Fibroblast of skin of right quadriceps (primary cell): Measurements from ENCODE around the gene UCN3.

ENCODE experiments used
- DNase-seq: peaks from one replicate; pipeline ENCODE4 v3.0.0-alpha.2; 2013

Gene UCN3

DNA sequence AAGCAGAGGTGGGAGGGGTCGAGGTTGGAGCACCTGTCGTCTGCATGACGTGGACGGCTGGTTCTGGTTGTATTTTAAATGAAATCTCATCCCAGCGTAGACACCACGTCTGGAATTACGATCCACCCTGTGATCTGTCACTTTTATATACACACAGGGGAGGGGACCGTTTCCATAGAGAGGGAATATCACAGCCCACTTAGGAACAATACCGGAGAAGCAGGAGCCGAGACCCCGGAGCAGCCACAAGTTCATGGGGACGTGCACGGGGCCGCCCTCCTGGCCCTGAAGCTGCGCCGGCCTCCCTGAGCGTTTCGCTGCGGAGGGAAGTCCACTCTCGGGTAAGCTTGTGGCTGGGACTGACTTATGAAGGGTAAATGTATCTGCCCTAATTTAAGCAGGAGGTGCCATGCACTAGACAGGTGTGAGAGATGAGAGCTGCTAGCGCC, at the start of gene UCN3:
Gene UCN3, plus strand, starts transcription at position 77 of the 449 bp plus-strand sequence. CDS start 8,755 bp downstream, outside the sequence.
- no peak for DNase-seq

DNA sequence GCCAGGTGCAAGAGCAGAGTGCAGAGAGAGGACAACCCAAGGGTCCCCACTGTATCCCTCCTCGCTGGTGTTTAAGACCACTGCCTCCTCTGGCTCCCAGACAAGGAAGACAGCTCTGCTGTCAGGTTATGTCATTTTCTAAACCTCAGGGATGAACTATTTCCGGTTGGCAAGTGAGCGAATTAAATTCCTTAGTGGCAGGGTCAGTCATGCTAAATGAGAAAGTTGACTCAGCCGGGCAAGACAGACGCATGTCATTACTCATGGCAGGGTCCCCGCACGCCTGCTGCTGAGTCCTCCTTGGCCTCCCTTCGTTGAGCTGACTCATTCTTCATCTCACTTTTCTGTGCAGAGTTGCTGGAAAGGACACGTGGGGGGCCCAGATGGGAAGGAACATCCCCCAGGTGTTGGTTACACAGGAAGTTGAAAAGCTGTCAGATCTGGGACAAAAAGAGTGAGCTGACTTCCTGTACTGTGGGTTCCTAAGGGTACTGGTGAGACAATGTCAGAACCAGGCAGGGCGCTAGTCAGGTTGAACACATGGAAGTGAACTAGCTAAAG, 47.1 kb upstream of the UCN3 start:
- peak; percentile 86 for DNase-seq

DNA sequence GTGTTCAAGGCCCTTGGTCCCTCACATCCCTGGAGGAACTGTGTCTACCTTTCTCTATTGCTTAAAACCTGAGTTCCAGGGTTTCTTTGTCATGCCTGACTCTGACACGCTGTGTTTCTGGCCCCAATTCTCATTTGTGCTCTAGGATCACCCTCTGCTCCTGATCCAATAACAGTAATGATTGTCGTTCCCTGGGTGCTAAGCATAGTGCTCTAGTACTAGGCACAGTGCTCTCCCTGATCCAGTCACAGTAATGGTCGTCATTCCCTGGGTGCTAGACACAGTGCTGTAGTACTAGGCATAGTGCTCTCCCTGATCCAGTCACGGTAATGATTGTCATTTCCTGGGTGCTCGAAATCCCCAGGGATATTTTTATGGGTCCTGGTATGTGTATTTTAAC, 46.6 kb upstream of the UCN3 start:
- no peak for DNase-seq

- DNase-seq, result no peak
Measured at GRCh38 chr10:5319863-5320262, 44.9 kb upstream of the UCN3 start.

DNA sequence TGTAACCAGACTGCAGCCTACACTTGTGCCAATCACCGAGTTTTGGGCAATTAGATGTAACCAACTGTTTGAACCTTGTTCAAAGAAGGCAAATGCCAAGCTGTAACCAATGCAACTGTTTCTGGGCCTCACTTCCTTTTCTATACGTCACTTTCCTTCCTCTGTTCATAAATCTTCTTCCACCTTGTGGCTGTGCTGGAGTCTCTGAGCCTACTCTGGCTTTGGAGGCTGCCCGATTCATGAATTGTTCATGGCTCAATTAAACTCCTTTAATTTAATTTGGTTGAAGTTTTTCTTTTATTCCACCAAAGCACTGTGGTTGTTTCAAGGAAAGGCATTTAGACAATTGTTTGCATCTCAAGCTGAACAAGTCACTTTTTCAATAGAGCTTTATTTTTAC, 43.5 kb upstream of the UCN3 start:
- DNase-seq, result no peak

- no peak for DNase-seq
Measured at GRCh38 chr10:5323446-5323845, 41.3 kb upstream of the UCN3 start.

- no peak for DNase-seq
Measured at GRCh38 chr10:5325076-5325475, 39.7 kb upstream of the UCN3 start.

GRCh38 chr10:5334196-5334880, 30.4 kb upstream of the UCN3 start:
- no peak for DNase-seq

- DNase-seq, result no peak
Measured at GRCh38 chr10:5338010-5338409, 26.8 kb upstream of the UCN3 start.

DNA sequence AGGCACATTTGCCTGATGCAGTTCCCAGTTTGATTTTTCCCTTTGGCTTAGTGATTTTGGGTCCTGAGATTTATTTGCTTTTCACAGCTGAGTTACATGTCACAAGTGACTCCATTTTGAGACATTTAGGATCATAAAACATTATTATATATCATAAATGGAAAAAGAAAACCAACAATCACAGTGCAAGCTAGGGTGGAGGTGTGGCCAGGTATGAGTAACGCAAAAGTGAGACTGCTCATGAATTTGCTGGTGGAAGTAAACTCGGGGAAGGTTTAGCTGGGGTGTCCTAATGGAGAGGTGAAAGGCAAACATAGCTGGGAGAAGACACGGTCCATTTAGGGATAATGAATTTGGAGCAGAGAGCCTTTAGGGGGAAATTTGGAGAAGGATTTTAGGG, 21.7 kb upstream of the UCN3 start:
- DNase-seq, result no peak

DNA sequence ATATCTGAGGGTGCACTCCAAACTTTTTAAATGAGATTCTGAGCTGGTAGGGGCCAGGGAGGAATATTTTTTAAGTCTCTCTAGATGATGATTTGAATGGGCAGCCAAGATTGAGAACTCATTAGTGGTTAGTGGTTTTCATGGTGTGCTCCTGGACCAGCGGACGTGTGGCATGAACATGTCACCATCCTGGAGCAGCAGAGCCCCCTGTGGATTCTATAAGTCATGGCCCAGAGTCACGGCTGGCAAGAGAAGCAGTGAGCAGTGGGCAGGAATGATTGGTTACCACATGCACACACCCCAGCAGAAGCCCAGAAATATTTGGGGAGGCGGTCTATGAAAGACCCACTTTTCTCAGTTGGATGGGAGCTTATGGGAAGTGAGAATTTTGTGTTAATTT, 21.2 kb upstream of the UCN3 start:
- no peak for DNase-seq

- DNase-seq, result no peak
Measured at GRCh38 chr10:5343979-5344378, 20.8 kb upstream of the UCN3 start.

DNA sequence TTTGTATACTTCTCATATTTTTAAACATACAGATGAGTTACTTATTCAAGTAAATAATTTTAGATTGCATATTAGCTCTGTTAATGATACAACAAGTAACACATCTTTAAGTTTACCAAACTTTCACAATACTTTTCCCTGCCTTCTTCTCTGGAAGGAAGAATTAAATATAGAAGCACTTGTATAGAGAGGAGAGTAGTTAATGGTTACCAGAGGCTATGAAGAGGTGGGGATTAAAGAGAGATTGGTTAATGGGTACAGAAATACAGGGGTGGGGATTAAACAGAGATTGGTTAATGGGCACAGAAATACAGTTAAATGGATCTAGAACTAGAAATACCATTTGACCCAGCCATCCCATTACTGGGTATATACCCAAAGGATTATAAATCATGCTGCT, 20.0 kb upstream of the UCN3 start:
- no peak for DNase-seq

GRCh38 chr10:5346881-5347280, 17.9 kb upstream of the UCN3 start:
- DNase-seq, result no peak

DNA sequence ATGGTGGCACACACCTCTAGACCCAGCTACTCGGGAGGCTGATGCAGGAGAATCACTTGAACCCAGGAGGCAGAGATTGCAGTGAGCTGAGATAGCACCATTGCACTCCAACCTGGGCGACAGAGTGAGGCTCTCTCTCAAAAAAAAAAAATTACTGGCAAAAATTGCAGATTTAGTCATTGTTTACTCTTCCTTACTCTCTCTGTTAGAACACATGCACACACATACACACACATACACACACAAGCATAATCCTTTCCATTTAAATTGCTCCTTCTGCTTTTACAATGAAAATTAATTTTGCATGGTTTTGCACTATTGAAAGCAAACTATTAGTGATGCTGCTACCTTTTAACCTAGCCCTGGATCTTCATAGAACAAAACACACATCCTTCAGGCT, 15.4 kb upstream of the UCN3 start:
- DNase-seq, result no peak

- DNase-seq, result no peak
Measured at GRCh38 chr10:5354068-5354467, 10.7 kb upstream of the UCN3 start.

DNA sequence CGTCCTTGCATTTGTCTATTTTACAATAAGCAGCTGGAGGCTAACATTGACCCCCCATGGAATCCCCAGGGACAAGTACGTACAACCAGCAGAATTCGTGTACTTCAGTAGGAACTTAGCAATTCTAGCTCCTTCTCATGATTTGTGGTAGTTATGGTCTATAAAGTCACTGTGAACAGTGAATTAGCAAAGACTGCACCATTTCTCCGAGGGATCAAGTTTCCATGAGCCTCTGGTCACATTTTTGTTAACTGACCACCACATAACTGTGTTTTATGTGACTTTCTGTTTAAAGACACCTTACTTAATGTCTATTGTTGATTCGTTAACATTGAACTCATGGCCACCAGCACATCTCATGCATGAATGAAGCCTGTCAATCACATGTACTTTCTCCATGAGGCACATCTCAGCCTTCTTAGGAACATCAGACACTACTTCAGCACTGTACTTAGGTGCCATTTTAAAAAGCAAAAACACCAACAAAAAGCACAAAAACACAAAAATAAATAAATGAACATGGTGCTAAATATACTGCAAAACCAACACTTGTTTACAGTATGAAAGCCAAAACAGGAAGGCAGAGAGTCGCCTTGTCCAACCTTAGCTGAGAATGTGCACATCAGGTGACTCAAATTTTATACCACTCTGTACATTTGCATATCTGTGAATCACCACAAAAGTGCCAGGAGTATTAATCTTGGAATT, 9.0 kb upstream of the UCN3 start:
- DNase-seq, result no peak

DNA sequence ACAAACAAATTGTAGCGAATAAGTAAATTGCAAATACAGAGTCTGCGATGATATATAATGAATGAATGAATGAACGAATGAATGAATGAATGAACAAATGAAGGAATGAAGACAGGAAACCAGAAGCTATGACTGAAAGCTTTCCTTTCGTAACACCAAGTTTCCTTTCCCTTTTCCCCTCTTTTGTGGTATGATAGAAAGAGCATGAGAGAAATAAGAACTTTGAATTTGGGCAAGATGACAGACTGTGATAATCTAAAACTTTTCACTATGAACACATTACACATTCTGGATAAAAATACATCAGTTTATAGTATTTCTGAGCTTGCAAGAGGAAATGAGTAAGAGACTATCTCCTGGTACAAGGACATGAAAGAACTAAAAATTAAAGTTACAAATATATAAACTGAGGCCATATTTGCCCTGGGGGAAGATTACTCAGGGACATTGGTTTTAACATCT, 8.4 kb upstream of the UCN3 start:
- DNase-seq, result no peak

DNA sequence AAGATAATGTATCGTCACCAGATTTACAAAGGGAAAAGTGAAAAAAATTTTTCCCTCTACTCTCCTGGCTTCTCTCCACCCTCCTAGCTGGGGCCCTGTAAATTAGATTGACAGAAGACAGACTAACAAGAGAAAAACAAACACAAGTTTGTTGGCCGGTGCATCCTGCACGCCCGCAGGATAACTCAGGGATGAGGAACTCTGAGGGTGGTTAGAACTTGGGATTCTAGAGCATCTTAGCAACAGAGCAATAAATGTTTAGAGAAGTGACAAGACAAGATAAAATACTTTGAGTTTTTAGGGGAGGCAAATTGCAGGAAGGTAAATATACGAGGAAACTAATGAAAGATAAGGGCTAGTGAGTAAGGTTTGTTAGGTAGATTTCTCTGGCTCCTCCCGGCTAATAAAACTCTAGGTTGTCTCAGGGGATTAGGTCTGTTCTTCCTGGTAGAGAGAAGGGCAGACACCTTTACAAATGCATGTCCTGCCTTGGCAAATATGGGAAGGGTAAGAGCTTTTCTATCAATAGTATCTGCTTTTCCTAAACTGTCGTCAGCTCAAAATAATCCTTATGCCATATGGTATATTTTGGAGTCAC, 4.3 kb upstream of the UCN3 start:
- no peak for DNase-seq

DNA sequence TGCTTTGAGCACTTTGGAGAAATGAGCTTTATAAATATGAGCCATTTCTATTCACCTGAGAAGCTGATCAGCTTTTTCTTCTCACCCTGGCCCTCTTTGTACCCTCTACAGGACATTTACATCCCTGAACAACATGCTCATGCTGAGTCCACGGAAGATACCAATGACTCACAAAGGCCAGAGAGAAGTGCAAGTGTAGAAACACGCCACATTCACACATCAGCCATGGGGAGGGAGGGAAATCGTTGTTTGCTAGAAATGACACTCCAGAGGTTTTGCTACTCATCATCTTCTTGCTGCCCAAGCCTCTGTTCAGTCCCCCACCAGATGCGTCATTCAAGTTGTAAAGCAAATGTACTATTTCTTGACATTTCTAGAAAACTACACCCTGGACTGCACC, 2.8 kb upstream of the UCN3 start:
- DNase-seq, result no peak

DNA sequence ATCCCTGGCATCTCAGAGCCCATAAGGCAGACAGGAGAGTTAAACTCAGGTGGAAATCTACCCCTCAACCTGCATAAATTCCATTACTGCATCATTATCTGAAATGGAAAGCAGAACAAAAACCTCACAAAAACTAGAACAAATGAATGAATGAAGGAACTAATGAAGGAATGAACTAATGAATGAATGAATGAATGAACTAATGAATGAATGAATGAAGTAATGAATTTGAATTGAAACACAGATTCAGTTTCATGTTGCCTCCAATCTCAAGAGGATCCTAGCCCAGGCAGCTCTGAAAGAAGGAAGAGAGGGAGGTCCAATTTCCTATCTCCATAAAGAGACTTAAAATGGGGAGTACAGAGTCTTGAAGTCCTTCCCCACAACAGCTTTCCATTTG, 1.9 kb upstream of the UCN3 start:
- no peak for DNase-seq

- no peak for DNase-seq
Measured at GRCh38 chr10:5364374-5364773, 392 bp upstream of the UCN3 start.

GRCh38 chr10:5365928-5366327, 1.2 kb downstream of the UCN3 start:
- DNase-seq, result no peak
